DND-41 (cell line): ENCODE results near the gene SCN5A.

ENCODE experiments used
- EZH2 ChIP-seq: IDR thresholded peaks from 3 replicates; pipeline ENCODE4 v1.6.1; 2012; ENCODE audit warnings: borderline replicate concordance, low read depth, mild to moderate bottlenecking, moderate library complexity, low read length, inconsistent platforms; ENCODE audit not compliant: severe bottlenecking
- TF ChIP-seq, protein P1 (sequence below): IDR thresholded peaks from 2 replicates; pipeline ENCODE4 v1.5.1; 2012; ENCODE audit warnings: borderline replicate concordance, low read length, moderate library complexity, mild to moderate bottlenecking; ENCODE audit not compliant: poor library complexity, severe bottlenecking; ENCODE audit errors: extremely low read depth

DNA sequence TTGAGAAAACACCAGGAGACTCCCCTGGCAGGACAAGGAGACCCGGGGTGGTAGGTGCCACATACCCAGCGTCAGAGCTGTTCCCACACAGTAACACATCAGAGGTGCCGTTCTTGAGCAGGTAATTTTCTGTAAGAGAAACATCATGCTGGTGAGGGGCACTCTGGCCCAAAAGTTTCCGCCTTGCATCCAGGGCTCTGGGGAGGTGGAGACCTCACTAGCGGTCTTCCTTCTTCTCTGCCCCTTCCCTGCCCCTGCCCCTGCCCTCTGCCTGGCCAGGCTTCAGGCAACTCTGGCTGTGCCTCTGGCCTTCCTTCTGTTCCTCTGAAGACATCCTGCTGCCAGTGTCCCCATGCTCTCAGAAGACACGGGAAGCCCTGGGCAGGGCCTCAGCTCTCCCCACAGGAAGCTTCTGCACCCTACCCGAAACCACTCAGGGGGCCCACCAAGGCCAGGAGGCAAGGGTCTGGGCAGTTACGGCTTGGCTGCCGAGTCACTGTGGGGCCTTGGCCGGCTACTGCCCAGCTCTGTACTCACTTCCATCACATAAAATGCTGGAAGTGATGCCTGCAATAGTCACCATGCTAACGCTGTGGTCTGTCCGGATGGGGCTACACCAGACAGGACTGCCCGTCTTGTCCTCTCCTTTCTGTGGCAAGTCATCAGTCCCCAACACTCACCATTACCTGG is 41.3 kb downstream of the SCN5A start:
- TF ChIP-seq, protein P1, sequence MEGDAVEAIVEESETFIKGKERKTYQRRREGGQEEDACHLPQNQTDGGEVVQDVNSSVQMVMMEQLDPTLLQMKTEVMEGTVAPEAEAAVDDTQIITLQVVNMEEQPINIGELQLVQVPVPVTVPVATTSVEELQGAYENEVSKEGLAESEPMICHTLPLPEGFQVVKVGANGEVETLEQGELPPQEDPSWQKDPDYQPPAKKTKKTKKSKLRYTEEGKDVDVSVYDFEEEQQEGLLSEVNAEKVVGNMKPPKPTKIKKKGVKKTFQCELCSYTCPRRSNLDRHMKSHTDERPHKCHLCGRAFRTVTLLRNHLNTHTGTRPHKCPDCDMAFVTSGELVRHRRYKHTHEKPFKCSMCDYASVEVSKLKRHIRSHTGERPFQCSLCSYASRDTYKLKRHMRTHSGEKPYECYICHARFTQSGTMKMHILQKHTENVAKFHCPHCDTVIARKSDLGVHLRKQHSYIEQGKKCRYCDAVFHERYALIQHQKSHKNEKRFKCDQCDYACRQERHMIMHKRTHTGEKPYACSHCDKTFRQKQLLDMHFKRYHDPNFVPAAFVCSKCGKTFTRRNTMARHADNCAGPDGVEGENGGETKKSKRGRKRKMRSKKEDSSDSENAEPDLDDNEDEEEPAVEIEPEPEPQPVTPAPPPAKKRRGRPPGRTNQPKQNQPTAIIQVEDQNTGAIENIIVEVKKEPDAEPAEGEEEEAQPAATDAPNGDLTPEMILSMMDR: no peak
- no peak for TF ChIP-seq EZH2
